B cell (primary cell): ENCODE measurements around the gene MARVELD1.

Experiments used
- EZH2 ChIP-seq: IDR thresholded peaks from 2 replicates; pipeline ENCODE4 v1.6.1; 2012; ENCODE audit warnings: borderline replicate concordance, low read depth, mild to moderate bottlenecking, moderate library complexity, low read length; ENCODE audit not compliant: insufficient read depth, poor library complexity, severe bottlenecking
- TF ChIP-seq, protein P1 (sequence below): fragments of 200-600 bp; IDR thresholded peaks from one replicate; pipeline ENCODE4 v1.8.0; 2022; ENCODE audit warnings: antibody characterized with exemption, mild to moderate bottlenecking

DNA sequence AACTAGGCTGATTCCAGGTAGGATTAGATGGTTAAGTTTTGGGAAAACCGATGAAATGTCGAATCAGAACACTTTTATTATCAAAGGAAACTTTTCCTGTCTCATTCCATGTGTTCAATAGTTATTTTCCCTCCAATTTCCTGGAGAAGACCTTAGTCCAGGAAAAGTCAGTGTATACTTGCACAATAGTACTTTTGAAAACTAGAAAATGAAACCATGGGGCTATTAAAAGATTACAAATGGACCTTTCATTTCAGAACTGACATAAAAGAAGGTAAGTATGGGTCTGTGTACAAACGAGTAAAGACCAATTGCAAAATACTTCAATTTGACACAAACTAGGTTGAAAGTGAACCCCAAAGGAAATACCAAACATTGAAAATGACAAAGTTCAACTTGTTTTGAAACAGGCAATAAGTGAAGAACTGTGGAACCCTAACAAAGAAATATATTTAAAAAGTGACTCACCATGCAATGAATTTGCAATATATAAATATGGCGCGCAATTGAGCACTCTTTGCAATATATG, 28.6 kb upstream of the MARVELD1 start:
- TF ChIP-seq, protein P1, sequence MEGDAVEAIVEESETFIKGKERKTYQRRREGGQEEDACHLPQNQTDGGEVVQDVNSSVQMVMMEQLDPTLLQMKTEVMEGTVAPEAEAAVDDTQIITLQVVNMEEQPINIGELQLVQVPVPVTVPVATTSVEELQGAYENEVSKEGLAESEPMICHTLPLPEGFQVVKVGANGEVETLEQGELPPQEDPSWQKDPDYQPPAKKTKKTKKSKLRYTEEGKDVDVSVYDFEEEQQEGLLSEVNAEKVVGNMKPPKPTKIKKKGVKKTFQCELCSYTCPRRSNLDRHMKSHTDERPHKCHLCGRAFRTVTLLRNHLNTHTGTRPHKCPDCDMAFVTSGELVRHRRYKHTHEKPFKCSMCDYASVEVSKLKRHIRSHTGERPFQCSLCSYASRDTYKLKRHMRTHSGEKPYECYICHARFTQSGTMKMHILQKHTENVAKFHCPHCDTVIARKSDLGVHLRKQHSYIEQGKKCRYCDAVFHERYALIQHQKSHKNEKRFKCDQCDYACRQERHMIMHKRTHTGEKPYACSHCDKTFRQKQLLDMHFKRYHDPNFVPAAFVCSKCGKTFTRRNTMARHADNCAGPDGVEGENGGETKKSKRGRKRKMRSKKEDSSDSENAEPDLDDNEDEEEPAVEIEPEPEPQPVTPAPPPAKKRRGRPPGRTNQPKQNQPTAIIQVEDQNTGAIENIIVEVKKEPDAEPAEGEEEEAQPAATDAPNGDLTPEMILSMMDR: no peak
- TF ChIP-seq EZH2: no peak
